ENCODE measurements around the gene MZT2A. TPM values are rescaled to one million over a fixed set of nuclear protein-coding genes. Genes with fewer than 3 reads are reported as not detected.
"Not testable (repeated sequence)": the region's sequence is repeated elsewhere in the genome, so short reads cannot be mapped to it uniquely, and the experiment has no call there.

MZT2A gene
- total and polyA plus RNA-seq, 7 experiments from 2014 or later: 44.9 to 144 (median 110) TPM

- H3K27me3 ChIP-seq (ENCODE audit: control insufficient read depth in 2 of 2, insufficient read depth in 2 of 2, low read length in 2 of 2); H3K27ac Mint-ChIP-seq; H3K27ac ChIP-seq (ENCODE audit: low read depth, low read length); H3K4me3 ChIP-seq (ENCODE audit: low read length); CTCF ChIA-PET; H3K9me3 Mint-ChIP-seq; H3K4me3 Mint-ChIP-seq; H3K9me3 ChIP-seq (ENCODE audit: control insufficient read depth in 2 of 3, low read length in 3 of 3); intact Hi-C loops (cut with micrococcal nuclease); H3K27me3 Mint-ChIP-seq; DNase-seq; POLR2A ChIA-PET; H3K4me1 ChIP-seq (ENCODE audit: control insufficient read depth in 2 of 2, insufficient read depth in 2 of 2, low read length in 2 of 2): not testable (repeated sequence)
- Mint-ChIP-seq H3K36me3 (peaks cover 0 to 24% (median 3%) of the 10 kb centered on the region in 5 donors), H3K4me1 (peaks cover 0 to 13% (median 2%) of the 10 kb centered on the region in 7 donors)
- peaks cover 0 to 63% (median 0%) of the 10 kb centered on the region in 3 experiments for H3K36me3 ChIP-seq (ENCODE audit: control insufficient read depth in 2 of 3, insufficient read depth in 3 of 3, low read length in 3 of 3)
- ATAC-seq: peak; percentile 4
Measured at GRCh38 chr2:131515235-131515634, 23.0 kb upstream of the MZT2A start.

- Mint-ChIP-seq H3K4me1 (peaks cover 0 to 13% (median 2%) of the 10 kb centered on the region in 7 donors), H3K36me3 (peaks cover 0 to 23% (median 3%) of the 10 kb centered on the region in 5 donors), H3K27ac (peak overlapping the region in 2 of 9 donors; percentile 52 to 59)
- H3K36me3 ChIP-seq (ENCODE audit: control insufficient read depth in 2 of 3, insufficient read depth in 3 of 3, low read length in 3 of 3): peaks cover 0 to 64% (median 0%) of the 10 kb centered on the region in 3 experiments
- DNase-seq; ATAC-seq; H3K27me3 ChIP-seq (ENCODE audit: control insufficient read depth in 2 of 2, insufficient read depth in 2 of 2, low read length in 2 of 2); POLR2A ChIA-PET; H3K4me1 ChIP-seq (ENCODE audit: control insufficient read depth in 2 of 2, insufficient read depth in 2 of 2, low read length in 2 of 2); intact Hi-C loops (cut with micrococcal nuclease); H3K9me3 Mint-ChIP-seq; H3K4me3 Mint-ChIP-seq; H3K27ac ChIP-seq (ENCODE audit: low read depth, low read length); H3K27me3 Mint-ChIP-seq; H3K9me3 ChIP-seq (ENCODE audit: control insufficient read depth in 2 of 3, low read length in 3 of 3); H3K4me3 ChIP-seq (ENCODE audit: low read length); CTCF ChIA-PET: not testable (repeated sequence)
Measured at GRCh38 chr2:131514408-131515166, 22.4 kb upstream of the MZT2A start.

GRCh38 chr2:131511969-131512870 lies 20.0 kb upstream of the MZT2A start:
- H3K4me1 Mint-ChIP-seq: peaks cover 0 to 14% (median 2%) of the 10 kb centered on the region in 7 donors
- peak overlapping the region in 2 of 9 donors; percentile 38 to 55 for H3K27ac Mint-ChIP-seq
- peaks cover 0 to 67% (median 7%) of the 10 kb centered on the region in 3 experiments for H3K36me3 ChIP-seq (ENCODE audit: control insufficient read depth in 2 of 3, insufficient read depth in 3 of 3, low read length in 3 of 3)
- H3K9me3 ChIP-seq (ENCODE audit: control insufficient read depth in 2 of 3, low read length in 3 of 3); H3K27me3 Mint-ChIP-seq; POLR2A ChIA-PET; H3K27ac ChIP-seq (ENCODE audit: low read depth, low read length); DNase-seq; CTCF ChIA-PET; ATAC-seq; H3K4me1 ChIP-seq (ENCODE audit: control insufficient read depth in 2 of 2, insufficient read depth in 2 of 2, low read length in 2 of 2); H3K9me3 Mint-ChIP-seq; H3K27me3 ChIP-seq (ENCODE audit: control insufficient read depth in 2 of 2, insufficient read depth in 2 of 2, low read length in 2 of 2); intact Hi-C loops (cut with micrococcal nuclease); H3K4me3 ChIP-seq (ENCODE audit: low read length): not testable (repeated sequence)
- peak overlapping the region in 1 of 10 donors; percentile 42 for H3K4me3 Mint-ChIP-seq
- peaks cover 2 to 22% (median 5%) of the 10 kb centered on the region in 5 donors for H3K36me3 Mint-ChIP-seq

DNA sequence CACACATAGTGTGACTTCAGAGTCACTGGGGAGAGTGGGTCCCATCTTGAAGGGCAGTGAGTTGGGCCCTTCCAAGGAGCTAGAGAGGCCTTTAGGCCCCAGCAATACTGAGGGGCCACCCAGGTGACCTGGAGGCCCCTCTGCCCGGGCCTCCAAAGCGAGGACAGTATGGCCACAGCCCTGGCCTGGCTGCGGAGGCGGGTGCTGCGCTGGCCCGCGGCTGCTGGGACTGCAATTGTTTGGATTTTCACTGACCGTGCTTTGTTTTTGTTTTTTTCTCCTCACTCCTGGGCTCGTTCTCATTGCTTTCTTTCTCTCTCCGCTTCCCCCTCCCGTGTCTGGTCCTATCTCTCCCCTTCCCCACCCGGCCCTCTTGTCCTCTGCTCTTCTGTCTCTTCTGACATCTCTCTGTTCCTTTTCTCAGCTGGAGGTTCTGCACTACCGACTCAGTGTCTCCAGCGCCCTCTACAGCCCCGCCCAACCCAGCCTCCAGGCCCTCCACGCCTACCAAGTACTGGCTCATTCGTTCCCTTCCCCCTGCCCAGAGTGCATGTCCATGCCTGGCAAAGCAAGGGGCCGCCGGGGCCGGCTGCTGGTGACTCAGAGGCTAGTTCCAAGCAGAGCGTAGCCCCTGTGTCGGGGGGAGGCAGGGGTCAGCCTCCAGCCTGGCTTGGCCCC lies 19.2 kb upstream of the MZT2A start:
- DNase-seq; CTCF ChIA-PET; H3K4me3 ChIP-seq (ENCODE audit: low read length); H3K4me3 Mint-ChIP-seq; H3K9me3 Mint-ChIP-seq; H3K27me3 Mint-ChIP-seq; H3K27ac Mint-ChIP-seq; ATAC-seq; intact Hi-C loops (cut with micrococcal nuclease); H3K27me3 ChIP-seq (ENCODE audit: control insufficient read depth in 2 of 2, insufficient read depth in 2 of 2, low read length in 2 of 2); H3K27ac ChIP-seq (ENCODE audit: low read depth, low read length); H3K4me1 ChIP-seq (ENCODE audit: control insufficient read depth in 2 of 2, insufficient read depth in 2 of 2, low read length in 2 of 2); H3K9me3 ChIP-seq (ENCODE audit: control insufficient read depth in 2 of 3, low read length in 3 of 3); POLR2A ChIA-PET: not testable (repeated sequence)
- Mint-ChIP-seq H3K36me3 (peaks cover 4 to 26% (median 7%) of the 10 kb centered on the region in 5 donors), H3K4me1 (peaks cover 0 to 14% (median 2%) of the 10 kb centered on the region in 7 donors)
- H3K36me3 ChIP-seq (ENCODE audit: control insufficient read depth in 2 of 3, insufficient read depth in 3 of 3, low read length in 3 of 3): peaks cover 0 to 67% (median 7%) of the 10 kb centered on the region in 3 experiments

DNA sequence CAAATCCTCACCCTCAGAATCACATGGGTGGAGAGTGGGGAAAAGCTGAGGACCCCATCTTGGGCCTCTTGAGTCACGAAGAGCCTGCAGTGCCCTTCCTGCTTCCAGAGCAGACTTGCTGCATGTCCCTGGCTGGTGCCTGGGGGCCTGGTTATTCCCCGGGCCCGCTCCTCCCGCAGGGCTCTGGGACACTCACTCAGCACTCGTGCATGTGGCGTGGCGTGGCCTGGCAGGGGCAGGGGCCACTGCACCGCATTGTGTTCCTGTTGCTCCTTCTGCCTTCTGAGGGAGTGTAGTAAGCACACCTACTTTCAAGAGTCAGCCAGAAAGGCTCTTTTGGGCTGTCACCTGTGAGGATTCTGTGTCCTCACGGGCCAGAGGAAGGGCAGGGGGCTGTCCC lies 17.4 kb upstream of the MZT2A start:
- H3K9me3 Mint-ChIP-seq: peaks cover 0 to 2% (median 0%) of the 10 kb centered on the region in 11 donors
- ChIA-PET CTCF (interaction anchor here (0.6 kb wide), 1 partner anchor 164 kb away, joined by 3 read pairs; no protein-coding TSS in a partner anchor), POLR2A (no interaction called here)
- no peak overlapping the region for H3K4me3 Mint-ChIP-seq
- H3K27me3 Mint-ChIP-seq: no peaks in the 10 kb centered on the region
- Histone ChIP-seq H3K27ac (ENCODE audit: low read depth, low read length) (no peak overlapping the region), H3K36me3 (ENCODE audit: control insufficient read depth in 2 of 3, insufficient read depth in 3 of 3, low read length in 3 of 3) (peaks cover 0 to 79% (median 7%) of the 10 kb centered on the region in 3 experiments), H3K4me3 (ENCODE audit: low read length) (no peak overlapping the region), H3K4me1 (ENCODE audit: control insufficient read depth in 2 of 2, insufficient read depth in 2 of 2, low read length in 2 of 2) (no peaks in the 10 kb centered on the region), H3K9me3 (ENCODE audit: control insufficient read depth in 2 of 3, low read length in 3 of 3) (no peaks in the 10 kb centered on the region), H3K27me3 (ENCODE audit: control insufficient read depth in 2 of 2, insufficient read depth in 2 of 2, low read length in 2 of 2) (no peaks in the 10 kb centered on the region)
- peaks cover 4 to 36% (median 7%) of the 10 kb centered on the region in 5 donors for H3K36me3 Mint-ChIP-seq
- intact Hi-C loops (cut with micrococcal nuclease): no loop called here
- peaks cover 0 to 20% (median 2%) of the 10 kb centered on the region in 7 donors for H3K4me1 Mint-ChIP-seq
- ATAC-seq: no peak
- no peak for DNase-seq
- no peak overlapping the region for H3K27ac Mint-ChIP-seq

GRCh38 chr2:131504082-131504750 lies 12.0 kb upstream of the MZT2A start:
- H3K27ac ChIP-seq (ENCODE audit: low read depth, low read length); H3K9me3 ChIP-seq (ENCODE audit: control insufficient read depth in 2 of 3, low read length in 3 of 3); H3K27me3 ChIP-seq (ENCODE audit: control insufficient read depth in 2 of 2, insufficient read depth in 2 of 2, low read length in 2 of 2); H3K4me3 ChIP-seq (ENCODE audit: low read length); CTCF ChIA-PET; POLR2A ChIA-PET; H3K9me3 Mint-ChIP-seq; H3K4me1 ChIP-seq (ENCODE audit: control insufficient read depth in 2 of 2, insufficient read depth in 2 of 2, low read length in 2 of 2); H3K27me3 Mint-ChIP-seq; DNase-seq: not testable (repeated sequence)
- intact Hi-C loops (cut with micrococcal nuclease): loop anchor here in 1 of 2 donors (1.0 kb wide), 1 partner anchor 11 kb away; no protein-coding TSS in a partner anchor
- ATAC-seq: peak; percentile 60
- peak overlapping the region in 1 of 10 donors; percentile 68 for H3K4me3 Mint-ChIP-seq
- peaks cover 0 to 46% (median 11%) of the 10 kb centered on the region in 5 donors for H3K36me3 Mint-ChIP-seq
- peaks cover 0 to 74% (median 7%) of the 10 kb centered on the region in 3 experiments for H3K36me3 ChIP-seq (ENCODE audit: control insufficient read depth in 2 of 3, insufficient read depth in 3 of 3, low read length in 3 of 3)
- peak overlapping the region in 1 of 9 donors; percentile 91 for H3K27ac Mint-ChIP-seq
- H3K4me1 Mint-ChIP-seq: peaks cover 0 to 20% (median 0%) of the 10 kb centered on the region in 7 donors

All from naive thymus-derived CD4-positive, alpha-beta T cell (primary cell).